ENCODE measurements around the gene TBC1D25. TPM values are rescaled to one million over a fixed set of nuclear protein-coding genes. Genes with fewer than 3 reads are reported as not detected.

Gene TBC1D25
- total and polyA plus RNA-seq, 2 experiments from 2014 or later: 1.9 to 4.5 TPM

- Mint-ChIP-seq H3K27me3 (ENCODE audit: insufficient read depth, low read depth, poor library complexity) (no peaks in the 10 kb centered on the region), H3K4me3 (no peak overlapping the region; the same call in 2 of the 3 replicates), H3K9me3 (no peaks in the 10 kb centered on the region), H3K36me3 (ENCODE audit: low read depth) (peaks cover 10% of the 10 kb centered on the region), H3K4me1 (peaks cover 3% of the 10 kb centered on the region; the same call in 1 of the 3 replicates), H3K27ac (no peak overlapping the region; the same call in 1 of the 2 replicates)
- Histone ChIP-seq H3K79me2 (replicated peaks; ENCODE audit: insufficient read depth) (no peaks in the 10 kb centered on the region), H2AFZ (no peak overlapping the region), H3K4me1 (ENCODE audit: insufficient read depth) (no peaks in the 10 kb centered on the region), H3F3A (replicated peaks; ENCODE audit: low read depth) (no peaks in the 10 kb centered on the region), H3K4me3 (no peak overlapping the region), H4K20me1 (replicated peaks; ENCODE audit: insufficient read depth) (no peaks in the 10 kb centered on the region), H3K36me3 (ENCODE audit: insufficient read depth) (no peaks in the 10 kb centered on the region; the same call in 1 of the 2 replicates), H3K27me3 (ENCODE audit: insufficient read depth) (no peaks in the 10 kb centered on the region), H3K27ac (ENCODE audit: low read depth) (no peak overlapping the region), H3K4me2 (no peak overlapping the region), H3K9me2 (ENCODE audit: insufficient read depth) (no peaks in the 10 kb centered on the region)
- TF ChIP-seq JUNB (IDR thresholded peaks at IDR 0.05; ENCODE audit: unreplicated experiment) (no peak), POLR2AphosphoS5 (IDR thresholded peaks at IDR 0.05; ENCODE audit: low read depth) (no peak), NANOG (IDR thresholded peaks at IDR 0.05; ENCODE audit: borderline replicate concordance) (no peak), ETS1 (IDR thresholded peaks at IDR 0.05) (no peak), ZNF114 (CRISPR knock-in tag; IDR thresholded peaks at IDR 0.05) (no peak)
- TF ChIP-seq, protein P1, sequence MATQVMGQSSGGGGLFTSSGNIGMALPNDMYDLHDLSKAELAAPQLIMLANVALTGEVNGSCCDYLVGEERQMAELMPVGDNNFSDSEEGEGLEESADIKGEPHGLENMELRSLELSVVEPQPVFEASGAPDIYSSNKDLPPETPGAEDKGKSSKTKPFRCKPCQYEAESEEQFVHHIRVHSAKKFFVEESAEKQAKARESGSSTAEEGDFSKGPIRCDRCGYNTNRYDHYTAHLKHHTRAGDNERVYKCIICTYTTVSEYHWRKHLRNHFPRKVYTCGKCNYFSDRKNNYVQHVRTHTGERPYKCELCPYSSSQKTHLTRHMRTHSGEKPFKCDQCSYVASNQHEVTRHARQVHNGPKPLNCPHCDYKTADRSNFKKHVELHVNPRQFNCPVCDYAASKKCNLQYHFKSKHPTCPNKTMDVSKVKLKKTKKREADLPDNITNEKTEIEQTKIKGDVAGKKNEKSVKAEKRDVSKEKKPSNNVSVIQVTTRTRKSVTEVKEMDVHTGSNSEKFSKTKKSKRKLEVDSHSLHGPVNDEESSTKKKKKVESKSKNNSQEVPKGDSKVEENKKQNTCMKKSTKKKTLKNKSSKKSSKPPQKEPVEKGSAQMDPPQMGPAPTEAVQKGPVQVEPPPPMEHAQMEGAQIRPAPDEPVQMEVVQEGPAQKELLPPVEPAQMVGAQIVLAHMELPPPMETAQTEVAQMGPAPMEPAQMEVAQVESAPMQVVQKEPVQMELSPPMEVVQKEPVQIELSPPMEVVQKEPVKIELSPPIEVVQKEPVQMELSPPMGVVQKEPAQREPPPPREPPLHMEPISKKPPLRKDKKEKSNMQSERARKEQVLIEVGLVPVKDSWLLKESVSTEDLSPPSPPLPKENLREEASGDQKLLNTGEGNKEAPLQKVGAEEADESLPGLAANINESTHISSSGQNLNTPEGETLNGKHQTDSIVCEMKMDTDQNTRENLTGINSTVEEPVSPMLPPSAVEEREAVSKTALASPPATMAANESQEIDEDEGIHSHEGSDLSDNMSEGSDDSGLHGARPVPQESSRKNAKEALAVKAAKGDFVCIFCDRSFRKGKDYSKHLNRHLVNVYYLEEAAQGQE (IDR thresholded peaks at IDR 0.05; ENCODE audit: unreplicated experiment): no peak
- TF ChIP-seq, protein P2, sequence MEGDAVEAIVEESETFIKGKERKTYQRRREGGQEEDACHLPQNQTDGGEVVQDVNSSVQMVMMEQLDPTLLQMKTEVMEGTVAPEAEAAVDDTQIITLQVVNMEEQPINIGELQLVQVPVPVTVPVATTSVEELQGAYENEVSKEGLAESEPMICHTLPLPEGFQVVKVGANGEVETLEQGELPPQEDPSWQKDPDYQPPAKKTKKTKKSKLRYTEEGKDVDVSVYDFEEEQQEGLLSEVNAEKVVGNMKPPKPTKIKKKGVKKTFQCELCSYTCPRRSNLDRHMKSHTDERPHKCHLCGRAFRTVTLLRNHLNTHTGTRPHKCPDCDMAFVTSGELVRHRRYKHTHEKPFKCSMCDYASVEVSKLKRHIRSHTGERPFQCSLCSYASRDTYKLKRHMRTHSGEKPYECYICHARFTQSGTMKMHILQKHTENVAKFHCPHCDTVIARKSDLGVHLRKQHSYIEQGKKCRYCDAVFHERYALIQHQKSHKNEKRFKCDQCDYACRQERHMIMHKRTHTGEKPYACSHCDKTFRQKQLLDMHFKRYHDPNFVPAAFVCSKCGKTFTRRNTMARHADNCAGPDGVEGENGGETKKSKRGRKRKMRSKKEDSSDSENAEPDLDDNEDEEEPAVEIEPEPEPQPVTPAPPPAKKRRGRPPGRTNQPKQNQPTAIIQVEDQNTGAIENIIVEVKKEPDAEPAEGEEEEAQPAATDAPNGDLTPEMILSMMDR (conservative IDR thresholded peaks at IDR 0.05; ENCODE audit: low read depth in 2 of 2): no peak
- TF ChIP-seq, protein P3, sequence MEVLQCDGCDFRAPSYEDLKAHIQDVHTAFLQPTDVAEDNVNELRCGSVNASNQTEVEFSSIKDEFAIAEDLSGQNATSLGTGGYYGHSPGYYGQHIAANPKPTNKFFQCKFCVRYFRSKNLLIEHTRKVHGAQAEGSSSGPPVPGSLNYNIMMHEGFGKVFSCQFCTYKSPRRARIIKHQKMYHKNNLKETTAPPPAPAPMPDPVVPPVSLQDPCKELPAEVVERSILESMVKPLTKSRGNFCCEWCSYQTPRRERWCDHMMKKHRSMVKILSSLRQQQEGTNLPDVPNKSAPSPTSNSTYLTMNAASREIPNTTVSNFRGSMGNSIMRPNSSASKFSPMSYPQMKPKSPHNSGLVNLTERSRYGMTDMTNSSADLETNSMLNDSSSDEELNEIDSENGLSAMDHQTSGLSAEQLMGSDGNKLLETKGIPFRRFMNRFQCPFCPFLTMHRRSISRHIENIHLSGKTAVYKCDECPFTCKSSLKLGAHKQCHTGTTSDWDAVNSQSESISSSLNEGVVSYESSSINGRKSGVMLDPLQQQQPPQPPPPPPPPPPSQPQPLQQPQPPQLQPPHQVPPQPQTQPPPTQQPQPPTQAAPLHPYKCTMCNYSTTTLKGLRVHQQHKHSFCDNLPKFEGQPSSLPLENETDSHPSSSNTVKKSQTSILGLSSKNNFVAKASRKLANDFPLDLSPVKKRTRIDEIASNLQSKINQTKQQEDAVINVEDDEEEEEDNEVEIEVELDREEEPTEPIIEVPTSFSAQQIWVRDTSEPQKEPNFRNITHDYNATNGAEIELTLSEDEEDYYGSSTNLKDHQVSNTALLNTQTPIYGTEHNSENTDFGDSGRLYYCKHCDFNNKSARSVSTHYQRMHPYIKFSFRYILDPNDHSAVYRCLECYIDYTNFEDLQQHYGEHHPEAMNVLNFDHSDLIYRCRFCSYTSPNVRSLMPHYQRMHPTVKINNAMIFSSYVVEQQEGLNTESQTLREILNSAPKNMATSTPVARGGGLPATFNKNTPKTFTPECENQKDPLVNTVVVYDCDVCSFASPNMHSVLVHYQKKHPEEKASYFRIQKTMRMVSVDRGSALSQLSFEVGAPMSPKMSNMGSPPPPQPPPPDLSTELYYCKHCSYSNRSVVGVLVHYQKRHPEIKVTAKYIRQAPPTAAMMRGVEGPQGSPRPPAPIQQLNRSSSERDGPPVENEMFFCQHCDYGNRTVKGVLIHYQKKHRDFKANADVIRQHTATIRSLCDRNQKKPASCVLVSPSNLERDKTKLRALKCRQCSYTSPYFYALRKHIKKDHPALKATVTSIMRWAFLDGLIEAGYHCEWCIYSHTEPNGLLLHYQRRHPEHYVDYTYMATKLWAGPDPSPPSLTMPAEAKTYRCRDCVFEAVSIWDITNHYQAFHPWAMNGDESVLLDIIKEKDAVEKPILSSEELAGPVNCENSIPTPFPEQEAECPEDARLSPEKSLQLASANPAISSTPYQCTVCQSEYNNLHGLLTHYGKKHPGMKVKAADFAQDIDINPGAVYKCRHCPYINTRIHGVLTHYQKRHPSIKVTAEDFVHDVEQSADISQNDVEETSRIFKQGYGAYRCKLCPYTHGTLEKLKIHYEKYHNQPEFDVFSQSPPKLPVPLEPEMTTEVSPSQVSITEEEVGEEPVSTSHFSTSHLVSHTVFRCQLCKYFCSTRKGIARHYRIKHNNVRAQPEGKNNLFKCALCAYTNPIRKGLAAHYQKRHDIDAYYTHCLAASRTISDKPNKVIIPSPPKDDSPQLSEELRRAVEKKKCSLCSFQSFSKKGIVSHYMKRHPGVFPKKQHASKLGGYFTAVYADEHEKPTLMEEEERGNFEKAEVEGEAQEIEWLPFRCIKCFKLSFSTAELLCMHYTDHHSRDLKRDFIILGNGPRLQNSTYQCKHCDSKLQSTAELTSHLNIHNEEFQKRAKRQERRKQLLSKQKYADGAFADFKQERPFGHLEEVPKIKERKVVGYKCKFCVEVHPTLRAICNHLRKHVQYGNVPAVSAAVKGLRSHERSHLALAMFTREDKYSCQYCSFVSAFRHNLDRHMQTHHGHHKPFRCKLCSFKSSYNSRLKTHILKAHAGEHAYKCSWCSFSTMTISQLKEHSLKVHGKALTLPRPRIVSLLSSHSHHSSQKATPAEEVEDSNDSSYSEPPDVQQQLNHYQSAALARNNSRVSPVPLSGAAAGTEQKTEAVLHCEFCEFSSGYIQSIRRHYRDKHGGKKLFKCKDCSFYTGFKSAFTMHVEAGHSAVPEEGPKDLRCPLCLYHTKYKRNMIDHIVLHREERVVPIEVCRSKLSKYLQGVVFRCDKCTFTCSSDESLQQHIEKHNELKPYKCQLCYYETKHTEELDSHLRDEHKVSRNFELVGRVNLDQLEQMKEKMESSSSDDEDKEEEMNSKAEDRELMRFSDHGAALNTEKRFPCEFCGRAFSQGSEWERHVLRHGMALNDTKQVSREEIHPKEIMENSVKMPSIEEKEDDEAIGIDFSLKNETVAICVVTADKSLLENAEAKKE (CRISPR knock-in tag; IDR thresholded peaks at IDR 0.05): no peak
- DNase-seq (ENCODE audit: low spot score): no peak
- ATAC-seq: no peak
These were observed 6.3 kb upstream of the TBC1D25 start for GRCh38 chrX:48533165-48533564.

Data from GM23338 (cell line).